GM21737 (cell line): Measurements from ENCODE around the gene RAVER1.
"Not testable (repeated sequence)": the region's sequence is repeated elsewhere in the genome, so short reads cannot be mapped to it uniquely, and the experiment has no call there.

ENCODE experiments used
- ATAC-seq: cut with Tn5 transposase; IDR thresholded peaks from one replicate; pipeline ENCODE4 v1.9.1; 2021; ENCODE audit warnings: mild to moderate bottlenecking, moderate library complexity; ENCODE audit not compliant: unreplicated experiment

Gene RAVER1, protein sequence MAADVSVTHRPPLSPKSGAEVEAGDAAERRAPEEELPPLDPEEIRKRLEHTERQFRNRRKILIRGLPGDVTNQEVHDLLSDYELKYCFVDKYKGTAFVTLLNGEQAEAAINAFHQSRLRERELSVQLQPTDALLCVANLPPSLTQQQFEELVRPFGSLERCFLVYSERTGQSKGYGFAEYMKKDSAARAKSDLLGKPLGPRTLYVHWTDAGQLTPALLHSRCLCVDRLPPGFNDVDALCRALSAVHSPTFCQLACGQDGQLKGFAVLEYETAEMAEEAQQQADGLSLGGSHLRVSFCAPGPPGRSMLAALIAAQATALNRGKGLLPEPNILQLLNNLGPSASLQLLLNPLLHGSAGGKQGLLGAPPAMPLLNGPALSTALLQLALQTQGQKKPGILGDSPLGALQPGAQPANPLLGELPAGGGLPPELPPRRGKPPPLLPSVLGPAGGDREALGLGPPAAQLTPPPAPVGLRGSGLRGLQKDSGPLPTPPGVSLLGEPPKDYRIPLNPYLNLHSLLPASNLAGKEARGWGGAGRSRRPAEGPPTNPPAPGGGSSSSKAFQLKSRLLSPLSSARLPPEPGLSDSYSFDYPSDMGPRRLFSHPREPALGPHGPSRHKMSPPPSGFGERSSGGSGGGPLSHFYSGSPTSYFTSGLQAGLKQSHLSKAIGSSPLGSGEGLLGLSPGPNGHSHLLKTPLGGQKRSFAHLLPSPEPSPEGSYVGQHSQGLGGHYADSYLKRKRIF

DNA sequence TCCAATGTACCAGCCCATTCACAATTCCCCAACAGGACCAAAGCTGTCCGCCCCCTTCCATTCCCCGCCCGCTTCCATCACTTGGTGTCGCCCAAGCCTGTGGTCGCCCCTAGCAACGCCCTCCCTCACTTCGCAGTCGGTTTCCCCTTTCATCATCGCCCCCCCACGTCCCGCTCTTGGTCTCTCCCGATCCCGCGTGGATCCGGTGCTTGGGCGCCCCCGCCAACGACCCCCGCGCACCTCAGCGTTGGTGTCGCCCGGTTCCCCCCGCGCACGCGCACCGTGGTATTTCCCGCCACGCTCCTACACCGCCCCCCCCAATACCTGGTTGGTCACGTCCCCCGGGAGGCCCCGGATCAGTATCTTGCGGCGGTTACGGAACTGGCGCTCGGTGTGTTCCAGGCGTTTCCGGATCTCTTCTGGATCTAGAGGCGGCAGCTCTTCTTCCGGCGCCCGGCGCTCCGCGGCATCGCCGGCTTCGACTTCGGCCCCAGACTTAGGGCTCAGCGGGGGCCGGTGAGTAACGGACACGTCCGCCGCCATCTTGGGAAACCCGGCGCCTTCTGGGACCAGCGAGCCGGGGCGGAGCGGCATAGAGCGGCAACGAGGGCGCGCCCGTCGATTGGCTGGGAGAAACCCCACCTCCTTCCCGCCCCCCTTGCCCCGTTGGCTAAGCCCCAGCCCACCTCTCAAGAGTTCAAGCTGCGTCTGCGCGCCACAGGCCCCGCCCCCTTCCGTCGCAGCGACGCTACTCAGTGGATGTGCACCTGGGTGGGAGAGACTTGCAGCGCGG, at the start of gene RAVER1:
RAVER1 (minus strand) TSS at position 565 of the 793 bp plus-strand sequence; CDS start at position 543, 22 bp downstream.
- ATAC-seq = peak; percentile 79

DNA sequence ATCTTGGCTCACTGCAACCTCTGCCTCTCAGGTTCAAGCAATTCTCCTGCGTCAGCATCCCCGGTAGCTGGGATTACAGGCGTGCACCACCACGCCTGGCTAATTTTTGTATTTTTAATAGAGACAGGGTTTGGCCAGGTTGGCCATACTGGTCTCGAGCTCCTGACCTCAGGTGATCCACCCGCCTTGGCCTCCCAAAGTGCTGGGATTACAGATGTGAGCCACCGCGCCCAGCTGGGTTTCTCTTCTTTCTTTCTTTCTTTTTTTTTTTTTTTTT, 49.8 kb upstream of the RAVER1 start:
- ATAC-seq = not testable (repeated sequence)

DNA sequence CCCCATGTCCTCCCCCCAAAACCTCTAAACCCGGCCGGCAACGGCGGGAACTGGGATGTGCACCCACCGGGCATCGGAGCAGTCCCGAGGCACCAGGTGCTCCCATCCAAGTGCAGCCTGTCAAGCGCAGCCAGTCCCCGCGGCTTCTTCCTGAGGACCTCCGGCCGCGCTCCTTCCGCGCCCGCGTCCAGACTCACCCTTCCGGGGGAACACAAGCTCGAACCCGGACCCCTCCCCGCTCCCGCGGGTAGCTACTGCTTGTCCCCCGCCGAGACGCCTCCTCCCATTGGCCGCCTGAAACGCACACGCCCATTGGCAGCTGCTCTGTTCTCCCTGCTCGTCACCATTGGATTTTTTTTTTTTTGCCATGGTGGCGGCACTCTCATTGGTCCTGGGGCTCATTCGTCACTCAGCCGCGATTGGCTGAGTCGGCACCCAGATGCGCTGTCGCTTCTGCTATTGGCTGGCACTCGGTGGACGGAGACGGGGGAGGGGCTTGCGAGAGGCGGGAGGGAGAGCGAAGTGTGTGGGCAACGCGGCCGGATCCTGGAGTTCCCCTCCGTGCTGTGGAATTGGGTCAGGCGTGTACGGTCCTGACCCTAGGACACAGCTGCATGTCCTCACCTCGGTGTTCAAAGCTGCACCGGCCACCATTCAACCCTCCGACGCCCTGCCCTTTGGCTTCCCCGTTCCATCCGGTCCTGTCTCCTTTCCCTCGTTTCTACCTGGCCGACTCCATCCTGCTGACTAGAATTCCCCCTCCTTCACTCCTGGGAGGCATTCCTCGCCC, 47.2 kb upstream of the RAVER1 start, which contains the start of gene TYK2:
TYK2 (minus strand) TSS at position 260 of the 790 bp plus-strand sequence. CDS start 2,166 bp downstream, outside the sequence.
- peak; percentile 86 for ATAC-seq

DNA sequence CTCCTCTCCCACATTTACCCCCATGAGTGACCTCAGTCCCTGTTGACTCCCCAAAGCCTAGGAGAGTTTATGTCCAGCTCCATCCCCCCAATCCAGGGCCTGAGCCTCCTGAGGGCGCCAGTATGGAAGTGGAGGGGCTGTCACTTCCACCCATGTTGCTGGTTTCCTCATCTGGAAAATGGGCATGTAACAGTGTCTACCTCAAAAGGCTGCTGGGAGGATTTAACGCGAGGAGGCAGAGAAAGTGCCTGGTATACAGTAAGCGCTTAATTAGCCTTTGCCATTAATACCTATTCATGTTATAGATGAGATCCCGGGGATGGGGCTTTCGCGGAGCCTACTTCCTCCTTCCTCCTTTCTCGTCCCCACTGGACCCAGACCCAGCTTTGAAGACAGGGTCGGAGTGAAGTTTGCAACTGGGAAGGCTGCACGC, 46.6 kb upstream of the RAVER1 start:
- no peak for ATAC-seq

DNA sequence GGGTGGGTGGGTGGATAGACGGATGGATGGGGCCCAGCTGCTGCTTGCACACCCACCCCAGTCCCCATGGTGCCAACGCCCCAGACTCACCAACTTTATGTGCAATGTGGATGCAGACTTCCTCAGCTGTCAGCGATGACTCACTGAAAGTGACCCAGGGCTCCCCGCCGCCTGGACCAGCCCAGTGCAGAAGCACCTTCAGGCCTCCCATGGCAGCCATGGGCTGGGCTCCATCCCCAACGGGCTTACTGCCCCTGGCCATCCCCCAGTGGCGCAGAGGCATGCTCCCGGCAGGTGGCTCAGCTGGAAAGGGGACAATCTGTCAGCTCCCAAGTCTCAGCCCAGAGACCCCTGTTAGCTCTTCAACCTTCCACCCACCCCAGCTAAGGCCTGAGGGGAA, 44.8 kb upstream of the RAVER1 start:
- no peak for ATAC-seq

DNA sequence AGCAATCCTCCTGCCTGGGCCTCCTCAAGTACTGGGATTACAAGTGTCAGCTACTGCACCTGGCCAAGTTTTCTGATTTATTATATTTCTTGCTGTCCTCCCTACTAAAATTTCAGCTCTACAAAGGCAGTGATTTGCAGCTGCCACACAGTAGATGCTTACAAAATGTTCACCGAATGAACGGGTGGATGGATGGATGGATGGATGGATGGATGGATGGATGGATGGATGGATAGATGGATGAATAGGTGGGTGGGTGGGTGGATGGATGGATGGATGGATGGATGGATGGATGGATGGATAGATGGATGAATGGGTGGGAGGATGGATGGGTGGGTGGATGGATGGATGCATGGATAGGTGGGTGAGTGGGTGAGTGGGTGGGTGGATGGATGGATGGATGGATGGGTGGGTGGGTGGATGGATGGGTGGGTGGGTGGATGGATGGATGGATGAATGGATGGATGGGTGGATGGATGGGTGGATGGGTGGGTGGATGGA, 43.9 kb upstream of the RAVER1 start:
- not testable (repeated sequence) for ATAC-seq

DNA sequence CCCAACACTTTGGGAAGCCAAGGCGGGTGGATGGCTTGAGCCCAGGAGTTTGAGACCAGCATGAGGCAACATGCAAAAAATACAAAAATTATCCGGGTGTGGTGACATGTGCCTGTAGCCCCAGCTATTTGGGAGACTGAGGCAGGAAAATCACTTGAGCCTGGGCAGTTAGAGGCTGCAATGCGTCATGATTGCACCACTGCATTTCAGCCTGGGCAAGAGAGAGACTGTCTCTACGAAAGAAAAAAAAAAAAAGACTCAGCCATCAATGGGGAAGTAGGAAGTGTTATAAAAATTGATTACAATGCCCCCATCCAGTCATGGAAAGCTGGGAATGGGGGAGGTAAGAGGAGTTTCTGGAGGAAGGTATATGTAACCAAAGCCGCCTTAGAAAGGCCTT, 41.6 kb upstream of the RAVER1 start:
- ATAC-seq = no peak

DNA sequence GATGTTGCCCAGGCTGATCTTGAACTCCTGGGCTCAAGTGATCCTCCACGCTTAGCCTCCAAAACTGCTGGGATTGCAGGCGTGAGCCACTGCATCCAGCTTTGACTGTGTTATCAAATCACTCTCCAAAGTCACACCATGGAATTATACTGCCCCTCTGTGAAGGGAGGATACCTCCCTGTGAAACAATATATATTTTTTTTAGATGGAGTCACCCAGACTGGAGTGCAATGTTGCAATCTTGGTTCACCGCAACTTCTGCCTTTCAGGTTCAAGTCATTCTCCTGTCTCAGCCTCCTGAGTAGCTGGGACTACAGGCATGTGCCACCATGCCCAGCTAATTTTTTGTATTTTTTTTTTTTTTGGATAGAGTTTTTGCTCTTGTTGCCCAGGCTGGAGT, 39.4 kb upstream of the RAVER1 start:
- ATAC-seq = no peak

DNA sequence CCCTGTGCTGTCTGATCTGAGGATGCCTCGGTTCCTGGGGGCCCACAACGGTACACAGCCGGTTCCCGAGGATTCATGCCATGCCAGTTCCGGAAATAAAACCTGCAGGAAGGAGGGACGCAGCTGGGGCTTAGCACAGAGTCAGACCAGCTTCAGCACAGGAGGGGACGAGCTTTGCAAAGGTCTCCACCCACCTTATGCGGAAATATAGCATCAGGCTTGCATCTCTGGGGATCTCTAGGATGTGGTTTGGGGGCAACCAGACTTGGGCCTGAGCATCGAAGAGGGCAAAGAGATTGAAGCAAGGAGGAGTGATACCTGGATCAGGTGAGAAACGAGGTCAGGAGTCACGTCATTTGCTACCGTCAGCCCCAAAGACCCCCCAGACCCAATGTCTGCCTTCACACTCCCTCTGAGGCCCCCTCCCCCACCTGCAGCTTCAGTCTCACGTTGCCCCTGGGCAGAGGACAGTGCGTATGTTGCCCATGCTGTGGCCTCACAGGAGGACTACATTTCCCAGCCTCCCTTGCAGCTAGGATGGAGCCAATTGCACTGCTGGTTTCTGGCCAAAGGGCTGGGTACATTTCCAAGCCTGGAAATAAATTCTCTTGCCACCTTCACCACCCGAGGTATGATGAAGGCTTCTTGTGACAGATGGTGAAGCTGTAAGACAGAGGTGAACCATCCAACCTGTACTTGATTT, 34.9 kb upstream of the RAVER1 start:
- ATAC-seq = no peak

DNA sequence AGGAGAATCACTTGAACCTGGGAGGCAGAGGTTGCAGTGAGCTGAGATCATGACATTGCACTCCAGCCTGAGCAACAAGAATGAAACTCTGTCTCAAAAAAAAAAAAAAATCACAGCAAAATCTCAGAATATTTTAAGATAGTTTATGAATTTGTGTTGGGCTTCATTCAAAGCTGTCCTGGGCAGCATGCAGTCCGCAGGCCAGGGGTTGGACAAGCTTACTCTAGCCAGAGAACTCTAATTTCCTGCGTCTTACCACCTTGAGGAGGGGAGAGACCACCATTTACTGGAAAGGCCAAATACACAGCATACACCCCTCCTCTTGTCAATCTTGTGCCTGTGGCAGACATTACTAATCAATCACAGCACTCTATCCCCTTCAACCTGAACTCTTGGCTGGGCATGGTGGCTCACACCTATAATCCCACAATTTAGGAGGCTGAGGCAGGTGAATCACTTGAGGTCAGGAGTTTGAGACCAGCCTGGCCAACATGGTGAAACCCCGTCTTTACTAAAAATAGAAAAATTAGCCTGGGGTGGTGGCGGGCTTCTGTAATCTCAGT, 33.7 kb upstream of the RAVER1 start:
- ATAC-seq = not testable (repeated sequence)

DNA sequence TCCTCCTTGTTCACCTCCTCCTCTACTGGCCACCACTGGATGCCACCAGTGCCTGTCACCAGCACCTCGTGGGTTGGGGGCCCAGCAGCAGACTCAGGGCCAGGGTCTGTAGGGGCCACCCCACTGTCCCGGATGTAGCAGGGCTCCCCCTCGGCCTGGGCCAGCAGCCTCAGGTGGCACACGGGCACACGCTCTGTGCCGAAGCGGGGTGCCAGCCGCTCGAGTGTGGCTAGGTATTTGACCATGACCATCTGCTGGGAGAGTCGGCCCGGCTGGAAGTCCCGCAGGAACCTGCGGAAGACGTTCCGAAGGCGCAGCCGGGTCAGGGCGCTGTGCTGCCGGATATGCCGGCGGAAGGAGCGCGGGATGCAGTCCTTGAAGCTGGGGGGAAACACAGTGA, 32.2 kb upstream of the RAVER1 start:
- ATAC-seq = no peak

DNA sequence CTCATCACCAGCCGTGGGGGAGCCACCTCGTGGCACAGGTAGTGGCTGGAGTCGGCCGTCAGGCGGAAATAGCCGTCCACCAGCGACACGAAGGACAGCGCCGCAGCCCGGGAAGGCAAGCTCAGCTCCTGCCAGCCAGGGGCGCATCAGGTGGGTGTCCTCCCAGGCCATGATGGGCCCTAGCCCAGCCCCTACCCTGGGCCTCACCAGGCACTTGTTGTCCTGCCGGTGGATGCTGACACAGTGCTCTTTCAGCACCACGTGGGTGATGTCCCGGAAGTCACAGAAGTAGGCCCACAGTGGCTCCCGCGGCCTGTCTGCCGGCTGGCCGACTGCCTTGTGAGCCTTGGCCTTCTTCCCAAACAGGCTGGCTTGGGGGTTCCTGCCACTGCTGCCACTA, 31.3 kb upstream of the RAVER1 start:
- no peak for ATAC-seq

DNA sequence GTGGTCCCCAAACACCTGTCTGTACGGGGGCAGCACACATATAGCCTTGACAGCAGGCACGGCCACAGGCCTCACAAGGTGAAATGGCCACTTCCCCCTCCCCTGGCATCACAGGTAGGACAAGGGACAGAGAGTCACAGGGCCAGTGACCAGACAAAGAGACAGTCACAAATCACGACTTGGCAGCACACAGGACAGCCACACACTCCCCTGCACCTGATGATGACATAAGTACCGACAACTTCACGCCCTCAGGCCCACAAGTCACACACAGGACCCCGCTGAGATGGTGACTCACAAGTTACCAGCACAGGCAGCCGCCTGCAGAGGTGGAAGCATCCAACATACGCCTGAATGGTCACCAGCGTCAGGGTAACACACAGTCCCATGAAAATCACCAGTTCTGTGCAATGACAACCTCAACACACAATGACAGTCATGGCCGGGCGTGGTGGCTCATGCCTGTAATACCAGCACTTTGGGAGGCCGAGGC, 30.5 kb upstream of the RAVER1 start:
- ATAC-seq = no peak

DNA sequence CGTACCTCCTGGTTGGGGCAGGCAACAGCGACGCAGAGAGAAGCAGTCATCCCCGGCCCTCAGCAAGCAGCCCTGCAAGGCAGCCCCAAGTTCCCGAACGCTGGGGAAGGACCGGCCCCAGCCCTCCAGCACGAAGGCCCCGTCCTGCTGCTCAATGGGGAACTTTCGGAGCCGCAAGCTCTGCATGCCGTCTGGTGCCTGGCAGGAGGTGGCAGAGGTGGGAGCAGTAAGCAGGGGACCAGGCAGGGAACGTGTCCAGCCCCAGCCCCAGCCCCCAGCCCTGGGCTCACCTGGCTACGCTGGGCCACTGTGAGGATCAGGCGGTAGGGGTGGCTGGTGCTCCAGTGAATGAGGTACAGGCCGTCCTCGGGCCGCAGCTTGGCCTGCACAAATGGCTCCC, 28.9 kb upstream of the RAVER1 start:
- no peak for ATAC-seq

DNA sequence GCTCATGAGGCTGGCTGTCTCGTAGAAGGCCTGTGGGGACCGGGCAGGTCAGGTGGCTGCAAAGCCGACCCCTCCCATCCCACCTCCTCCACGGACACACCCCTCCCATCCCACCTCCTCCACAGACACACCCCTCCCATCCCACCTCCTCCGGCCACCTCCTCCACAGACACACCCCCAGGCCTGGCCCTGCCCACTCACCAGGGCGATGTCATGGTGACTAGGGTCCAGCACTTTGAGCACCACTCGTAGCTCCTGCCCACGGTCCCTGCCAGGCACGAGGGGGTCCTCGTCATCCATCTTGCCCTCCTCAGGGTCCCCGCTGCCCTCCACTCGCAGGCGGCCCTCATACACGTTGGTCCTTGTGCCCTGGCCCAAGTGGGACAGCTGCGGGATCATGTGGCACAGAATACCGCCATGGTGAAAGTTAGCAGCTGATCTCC, 28.3 kb upstream of the RAVER1 start:
- ATAC-seq = no peak

DNA sequence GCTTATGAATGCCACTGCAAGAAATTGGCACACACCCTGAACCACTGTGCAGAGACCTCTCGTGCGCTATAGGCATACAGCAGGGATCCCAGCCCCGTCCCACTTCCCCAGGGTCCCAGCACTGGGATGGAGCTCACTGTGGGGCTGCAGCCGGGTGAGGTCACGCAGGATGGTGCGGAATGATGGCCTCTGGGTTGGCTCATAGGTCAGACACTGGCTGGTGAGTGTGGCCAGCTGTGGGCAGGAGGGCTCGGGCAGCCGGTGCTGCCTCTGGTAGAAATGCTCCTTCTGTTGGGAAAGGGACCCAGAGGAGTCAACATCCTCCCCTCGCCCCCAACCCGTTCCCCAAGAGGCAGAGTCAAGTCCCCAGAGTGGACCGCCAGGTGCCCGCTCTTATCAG, 23.1 kb upstream of the RAVER1 start:
- no peak for ATAC-seq

DNA sequence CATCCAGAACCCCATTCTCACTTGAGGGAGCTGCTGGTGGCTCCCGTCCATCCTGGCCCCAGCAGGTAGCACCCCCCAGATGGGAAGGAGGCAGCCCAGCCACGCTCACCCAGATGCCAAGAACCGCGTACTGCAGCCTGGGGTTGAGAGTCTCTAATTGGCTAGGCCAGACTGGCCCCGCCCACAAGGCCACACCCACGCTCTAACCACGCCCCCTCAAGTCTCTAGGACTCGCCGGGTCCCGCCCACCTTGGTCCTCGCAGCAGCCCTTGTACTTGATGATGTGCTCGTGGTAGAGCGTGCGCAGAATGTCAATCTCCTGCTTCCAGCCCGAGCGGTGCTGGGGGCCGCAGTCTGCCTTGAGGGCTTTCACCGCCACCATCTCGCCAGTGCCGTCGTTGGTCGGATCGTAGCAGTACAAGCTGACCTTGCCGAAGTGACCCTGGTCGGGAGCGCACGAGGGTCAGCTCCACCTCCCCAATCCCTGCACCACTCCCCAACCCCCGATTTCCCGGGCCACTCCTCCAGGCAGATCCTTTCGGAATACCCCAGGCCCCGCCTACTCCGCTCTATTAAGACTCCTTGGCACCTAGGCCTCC, 20.6 kb upstream of the RAVER1 start:
- no peak for ATAC-seq

DNA sequence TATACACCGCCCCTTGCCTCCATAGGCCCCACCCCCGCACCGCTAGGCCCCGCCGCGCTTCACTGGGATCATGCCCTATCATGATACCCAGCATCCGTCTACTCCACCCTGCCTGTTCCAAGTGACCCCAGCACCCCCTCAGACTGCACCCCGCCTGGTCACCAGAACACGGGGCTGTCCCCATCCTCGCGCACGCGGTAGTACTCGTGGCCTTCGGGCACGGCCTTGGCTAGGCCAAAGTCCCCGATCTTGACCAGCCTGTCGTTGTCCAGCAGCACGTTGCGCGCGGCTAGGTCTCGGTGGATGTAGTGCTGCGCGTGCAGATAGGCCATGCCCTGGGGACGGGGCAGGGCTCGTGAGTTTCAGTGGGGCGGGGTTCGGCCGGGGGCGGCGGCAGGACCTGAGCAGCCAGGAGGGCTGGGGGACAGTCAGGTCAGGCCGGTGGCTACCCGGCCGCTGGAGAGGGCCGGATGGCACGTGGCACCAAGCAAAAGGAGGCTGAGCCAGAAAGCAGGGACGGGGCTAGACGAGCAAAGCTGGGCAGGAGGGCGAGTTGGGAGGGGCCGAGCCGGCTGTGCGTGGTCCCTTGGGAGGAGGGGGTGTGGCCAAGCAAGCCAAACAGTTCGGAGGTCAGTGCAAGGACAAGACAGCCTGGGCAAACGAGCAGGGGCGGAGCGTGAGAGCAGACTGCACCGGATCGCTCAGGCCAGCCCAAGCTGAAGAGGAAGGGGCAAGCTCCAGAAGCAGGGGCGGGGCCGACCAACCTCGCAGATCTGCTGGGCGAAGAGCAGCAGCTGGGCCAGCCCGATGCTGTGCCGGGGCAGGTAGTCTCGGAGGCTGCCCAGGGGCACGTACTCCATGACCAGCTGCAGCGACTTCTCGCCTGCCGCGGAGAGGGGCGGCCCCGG, 19.7 kb upstream of the RAVER1 start:
- no peak for ATAC-seq
